Caco-2 (cell line): Measurements from ENCODE around the gene SPATA18. TPM values are rescaled to one million over a fixed set of nuclear protein-coding genes. Genes with fewer than 3 reads are reported as not detected.

Source experiments
- BruUV-seq: library from RNA; stranded (reverse); fragments of 400-500 nt; replicated peaks from 2 replicates; lab custom pipeline; 2021; lab: Mats Ljungman, UMichigan
- CTCF ChIA-PET: fragments of 300-600 bp; sonication (Branson Sonifier 250); formaldehyde crosslinking; loops from one replicate; lab custom pipeline; 2022; ENCODE audit warnings: antibody characterized with exemption; lab: Charles Lee
- POLR2A ChIA-PET: fragments of 300-600 bp; sonication (Branson Sonifier 250); formaldehyde crosslinking; loops from one replicate; lab custom pipeline; 2022; ENCODE audit warnings: antibody characterized with exemption; lab: Charles Lee
- DNase-seq, 2 experiments: peaks; one replicate each; pipeline versions ENCODE4 v3.0.0 to v3.0.0-alpha.2; 2020 to 2022
- H3K27me3 ChIP-seq: replicated peaks from 2 replicates; pipeline ENCODE4 v1.6.0; 2011; ENCODE audit warnings: low read length; ENCODE audit not compliant: control insufficient read depth, insufficient read depth
- H3K36me3 ChIP-seq: 2 replicates; pipeline ENCODE4 v1.5.1; 2011; ENCODE audit warnings: low read length; ENCODE audit not compliant: control insufficient read depth, insufficient read depth
- H3K4me1 ChIP-seq: fragments of 250-450 bp; sonication (Bioruptor Pico); 2 replicates; pipeline ENCODE4 v1.5.1; 2020; ENCODE audit warnings: mild to moderate bottlenecking
- H3K4me3 ChIP-seq: 2 replicates; pipeline ENCODE4 v1.5.1; 2011; ENCODE audit warnings: low read depth, mild to moderate bottlenecking, control low read depth, low read length
- H3K9me3 ChIP-seq: fragments of 250-450 bp; sonication (Bioruptor Pico); 2 replicates; pipeline ENCODE4 v1.5.1; 2020; ENCODE audit warnings: mild to moderate bottlenecking, moderate library complexity
- H3K27ac Mint-ChIP-seq: one replicate; pipeline ENCODE4 v1.8.0; 2022; ENCODE audit warnings: mixed read lengths; ENCODE audit not compliant: unreplicated experiment
- H3K27me3 Mint-ChIP-seq: one replicate; pipeline ENCODE4 v1.8.0; 2022; ENCODE audit warnings: mixed read lengths; ENCODE audit not compliant: insufficient read depth, unreplicated experiment
- H3K36me3 Mint-ChIP-seq: one replicate; pipeline ENCODE4 v1.8.0; 2022; ENCODE audit warnings: mild to moderate bottlenecking, mixed read lengths; ENCODE audit not compliant: insufficient read depth, unreplicated experiment
- H3K4me1 Mint-ChIP-seq: one replicate; pipeline ENCODE4 v1.8.0; 2022; ENCODE audit warnings: low read depth, mixed read lengths; ENCODE audit not compliant: unreplicated experiment
- H3K4me3 Mint-ChIP-seq: one replicate; pipeline ENCODE4 v1.8.0; 2022; ENCODE audit warnings: mild to moderate bottlenecking, moderate library complexity, mixed read lengths; ENCODE audit not compliant: unreplicated experiment
- H3K9me3 Mint-ChIP-seq: one replicate; pipeline ENCODE4 v1.8.0; 2022; ENCODE audit warnings: mixed read lengths; ENCODE audit not compliant: unreplicated experiment
- CTCF ChIP-seq, 2 experiments: fragments of 200-600 bp in 1 of 2; IDR thresholded peaks; 1 replicate in 1 of 2; 2 replicates in 1 of 2; pipeline versions ENCODE4 v1.5.1 to v1.8.0; 2011 to 2022; ENCODE audit warnings: antibody characterized with exemption in 1 of 2, control low read depth in 1 of 2, inconsistent platforms in 1 of 2, low read depth in 1 of 2, low read length in 1 of 2, mild to moderate bottlenecking in 1 of 2, moderate library complexity in 1 of 2; ENCODE audit not compliant: insufficient read depth in 1 of 2, severe bottlenecking in 1 of 2, unreplicated experiment in 1 of 2
- intact Hi-C: fragments of 100-400 bp; cut with micrococcal nuclease; formaldehyde crosslinking; loops from one replicate; pipeline ENCODE4 v1.10.0; 2022; ENCODE audit not compliant: unreplicated experiment
- total RNA-seq: library from RNA; stranded (reverse); gene quantifications from 2 replicates; pipeline ENCODE4 v1.2.3, GENCODE V29; 2022

SPATA18 gene
- total RNA-seq, 1 experiment from 2014 or later, result not detected

DNA sequence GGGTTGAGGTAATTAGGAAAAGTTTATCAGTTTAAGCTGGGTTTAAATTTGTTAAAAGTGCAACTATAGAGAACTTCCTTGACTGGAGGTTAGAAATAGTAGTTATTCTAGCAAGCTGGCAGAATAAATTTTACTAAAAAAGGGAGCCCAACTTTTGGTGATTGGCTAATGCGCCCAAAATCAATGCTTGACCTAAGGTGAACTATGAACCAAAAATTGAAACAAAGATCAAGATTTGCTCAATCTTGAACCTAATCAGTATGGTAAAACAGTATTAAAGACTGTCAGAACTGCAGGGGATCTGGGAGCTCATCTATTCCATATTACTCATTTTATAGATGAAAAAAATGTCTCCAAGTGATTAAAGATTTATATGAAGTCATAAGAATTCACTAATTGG lies 6.1 kb upstream of the SPATA18 start:
- Histone ChIP-seq H3K9me3 (no peaks in the 10 kb centered on the region), H3K27me3 (no peaks in the 10 kb centered on the region), H3K4me3 (no peak overlapping the region), H3K36me3 (no peaks in the 10 kb centered on the region), H3K4me1 (0 out of 2 replicates have a peak, but pooled peaks cover 3% of the 10 kb centered on the region)
- Mint-ChIP-seq H3K4me3 (no peak overlapping the region), H3K27ac (no peak overlapping the region), H3K27me3 (peaks cover 15% of the 10 kb centered on the region), H3K36me3 (no peaks in the 10 kb centered on the region), H3K9me3 (no peaks in the 10 kb centered on the region), H3K4me1 (no peaks in the 10 kb centered on the region)
- BruUV-seq, result no TSS peak
- intact Hi-C loops, result no loop called here
- TF ChIP-seq CTCF (IDR thresholded peaks at IDR 0.05; ENCODE audit: insufficient read depth in 1 of 2, low read depth in 1 of 2, low read length in 1 of 2, severe bottlenecking in 1 of 2, unreplicated experiment in 1 of 2), result no peak
- ChIA-PET POLR2A (no interaction called here), CTCF (no interaction called here)
- no peak for DNase-seq

GRCh38 chr4:52049266-52049665 lies 1.8 kb upstream of the SPATA18 start:
- no peak for DNase-seq
- BruUV-seq, result no TSS peak
- Histone ChIP-seq H3K4me3 (no peak overlapping the region), H3K27me3 (no peaks in the 10 kb centered on the region), H3K36me3 (no peaks in the 10 kb centered on the region), H3K4me1 (0 out of 2 replicates have a peak, but pooled peaks cover 3% of the 10 kb centered on the region), H3K9me3 (no peaks in the 10 kb centered on the region)
- H3K4me1 Mint-ChIP-seq, result no peaks in the 10 kb centered on the region
- intact Hi-C loops, result no loop called here
- TF ChIP-seq CTCF (IDR thresholded peaks at IDR 0.05; ENCODE audit: insufficient read depth in 1 of 2, low read depth in 1 of 2, low read length in 1 of 2, severe bottlenecking in 1 of 2, unreplicated experiment in 1 of 2), result no peak
- H3K27ac Mint-ChIP-seq, result no peak overlapping the region
- H3K9me3 Mint-ChIP-seq, result no peaks in the 10 kb centered on the region
- ChIA-PET CTCF (no interaction called here), POLR2A (no interaction called here)
- H3K4me3 Mint-ChIP-seq, result no peak overlapping the region
- peaks cover 14% of the 10 kb centered on the region for H3K27me3 Mint-ChIP-seq
- H3K36me3 Mint-ChIP-seq, result no peaks in the 10 kb centered on the region

- H3K9me3 ChIP-seq, result no peaks in the 10 kb centered on the region
- H3K27me3 Mint-ChIP-seq, result peaks cover 19% of the 10 kb centered on the region
- intact Hi-C loops, result no loop called here
- H3K27ac Mint-ChIP-seq, result no peak overlapping the region
- BruUV-seq, result no TSS peak
- no peak for TF ChIP-seq CTCF (IDR thresholded peaks at IDR 0.05; ENCODE audit: insufficient read depth in 1 of 2, low read depth in 1 of 2, low read length in 1 of 2, severe bottlenecking in 1 of 2, unreplicated experiment in 1 of 2)
- H3K9me3 Mint-ChIP-seq, result no peaks in the 10 kb centered on the region
- CTCF ChIA-PET, result no interaction called here
- no peaks in the 10 kb centered on the region for H3K36me3 Mint-ChIP-seq
- DNase-seq, result peak; percentile 48 to 59
- POLR2A ChIA-PET, result no interaction called here
- 0 out of 2 replicates have a peak, but pooled peaks cover 3% of the 10 kb centered on the region for H3K4me1 ChIP-seq
- peak overlapping the region; percentile 37 for H3K4me3 ChIP-seq
- no peaks in the 10 kb centered on the region for H3K36me3 ChIP-seq
- peak overlapping the region; percentile 64 for H3K4me3 Mint-ChIP-seq
- H3K27me3 ChIP-seq, result no peaks in the 10 kb centered on the region
- no peaks in the 10 kb centered on the region for H3K4me1 Mint-ChIP-seq
Observed at GRCh38 chr4:52051615-52052474, 741 bp downstream of the SPATA18 start.
